ENCODE data around the gene MARCHF6. TPM values are rescaled to one million over a fixed set of nuclear protein-coding genes. Genes with fewer than 3 reads are reported as not detected.

MARCHF6 gene
- polyA plus RNA-seq, 1 of the 3 experiments (the other 2 are of a cell fraction), result 52.4 TPM

DNA sequence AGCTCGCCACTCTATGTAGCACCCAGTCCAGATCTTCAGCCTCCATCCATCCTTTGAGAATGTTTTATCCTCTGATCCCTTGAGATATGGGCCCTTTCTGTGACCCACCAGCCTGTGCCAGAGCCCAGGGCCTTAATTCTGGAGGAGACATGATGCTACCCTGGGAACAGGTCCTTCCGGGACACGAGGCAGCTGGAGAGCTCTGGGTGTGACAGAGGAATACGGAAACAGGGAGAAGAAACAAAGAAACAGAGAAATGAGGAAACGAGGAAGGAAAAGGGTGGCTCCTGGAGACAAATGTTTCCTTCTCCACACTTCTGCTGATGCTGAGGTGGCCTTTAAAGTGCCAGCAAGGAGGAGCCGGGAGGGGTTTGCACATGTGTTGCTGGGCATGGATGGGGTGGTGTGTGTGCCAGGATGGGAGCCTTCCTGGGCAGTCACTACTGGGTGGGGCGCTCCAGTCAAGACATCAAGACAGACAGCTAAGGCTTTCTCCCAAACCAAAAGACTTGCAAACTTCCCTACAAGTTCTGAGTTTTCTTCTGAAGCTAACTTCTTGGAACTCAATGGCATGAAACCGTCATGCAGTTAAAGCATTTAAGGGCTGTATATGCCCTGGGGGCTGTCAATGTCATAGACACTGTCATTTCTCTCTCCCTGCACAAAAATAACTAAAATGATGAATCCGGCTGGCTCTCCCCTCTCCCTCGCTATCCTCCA is 22.8 kb upstream of the MARCHF6 start:
- Histone ChIP-seq H3K27me3 (ENCODE audit: insufficient read depth) (no peaks in the 10 kb centered on the region), H3K27ac (ENCODE audit: low read depth in 2 of 2, low read length in 1 of 2) (peak overlapping the region; percentile 18 to 72; a peak in 3 of 4 replicates), H2AFZ (ENCODE audit: low read depth) (no peak overlapping the region), H3K4me3 (ENCODE audit: low read depth in 2 of 2, low read length in 1 of 2) (no peak overlapping the region), H3K4me1 (ENCODE audit: control insufficient read depth in 1 of 2, insufficient read depth in 2 of 2, low read depth in 1 of 2, low read length in 1 of 2) (peaks cover 0 to 24% of the 10 kb centered on the region in 2 experiments; a peak in 3 of 4 replicates), H3K36me3 (replicated peaks in 1 of 2; ENCODE audit: control insufficient read depth in 1 of 2, insufficient read depth in 2 of 2, low read length in 1 of 2) (no peaks in the 10 kb centered on the region), H3K4me2 (peak overlapping the region; percentile 55; the same call in 1 of the 2 replicates), H3K79me2 (ENCODE audit: insufficient read depth) (no peaks in the 10 kb centered on the region), H3K9me3 (no peaks in the 10 kb centered on the region), H3K9me2 (no peaks in the 10 kb centered on the region), H4K20me1 (ENCODE audit: insufficient read depth) (no peaks in the 10 kb centered on the region), H3K9ac (no peak overlapping the region), H3F3A (replicated peaks; ENCODE audit: insufficient read depth) (no peaks in the 10 kb centered on the region)
- ChIA-PET CTCF (interaction anchor here (1.3 to 2.3 kb wide), 4 partner anchors 26 to 94 kb away, joined by 3 to 7 read pairs (median 4); no protein-coding TSS in a partner anchor), POLR2A (interaction anchor here (1.9 kb wide), 1 partner anchor 22 kb away, joined by 16 read pairs; the partner anchor contains the start of gene MARCHF6)
- DNase-seq, result no peak
- 92% methylated on average over 8 of the region's 10 CpGs for WGBS (ENCODE audit: low lambda C conversion rate)
- no peak for TF ChIP-seq SMC3 (IDR thresholded peaks at IDR 0.05; ENCODE audit: low read depth, low read length)
- no peak for TF ChIP-seq TCF12 (IDR thresholded peaks at IDR 0.05)
- TF ChIP-seq RAD21 (IDR thresholded peaks at IDR 0.05; ENCODE audit: low read length), result no peak
- no peak for TF ChIP-seq NFIC (IDR thresholded peaks at IDR 0.05; ENCODE audit: borderline replicate concordance)
- TF ChIP-seq, protein P1, sequence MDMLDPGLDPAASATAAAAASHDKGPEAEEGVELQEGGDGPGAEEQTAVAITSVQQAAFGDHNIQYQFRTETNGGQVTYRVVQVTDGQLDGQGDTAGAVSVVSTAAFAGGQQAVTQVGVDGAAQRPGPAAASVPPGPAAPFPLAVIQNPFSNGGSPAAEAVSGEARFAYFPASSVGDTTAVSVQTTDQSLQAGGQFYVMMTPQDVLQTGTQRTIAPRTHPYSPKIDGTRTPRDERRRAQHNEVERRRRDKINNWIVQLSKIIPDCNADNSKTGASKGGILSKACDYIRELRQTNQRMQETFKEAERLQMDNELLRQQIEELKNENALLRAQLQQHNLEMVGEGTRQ (IDR thresholded peaks at IDR 0.05; ENCODE audit: borderline replicate concordance, low read depth, low read length), result no peak
- TF ChIP-seq RFX5 (IDR thresholded peaks at IDR 0.05; ENCODE audit: low read length), result no peak

DNA sequence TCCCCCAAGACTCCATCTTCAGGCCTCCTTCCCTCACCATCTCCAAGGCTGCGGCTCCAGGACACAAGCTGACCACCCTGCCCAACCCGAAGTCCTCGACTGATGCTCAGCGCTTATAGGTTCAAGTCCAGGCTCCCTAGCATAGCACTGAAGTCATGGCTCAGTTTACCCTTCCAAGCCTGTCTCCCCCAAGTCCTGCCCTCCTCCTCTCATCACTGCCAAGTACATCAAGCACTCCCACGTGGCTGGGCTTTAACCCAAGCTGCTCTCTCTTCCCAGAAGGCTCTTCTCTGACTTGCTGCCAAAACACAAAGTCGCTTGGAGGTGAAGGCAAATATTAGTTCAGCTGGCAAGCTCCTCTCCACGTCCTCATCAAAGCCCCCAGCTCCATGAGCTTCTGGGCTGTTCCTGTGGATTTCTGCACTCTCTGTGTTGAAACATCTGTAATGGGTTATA is 22.1 kb upstream of the MARCHF6 start:
- Histone ChIP-seq H3K27ac (ENCODE audit: low read depth in 2 of 2, low read length in 1 of 2) (no peak overlapping the region), H3K9ac (no peak overlapping the region), H3K4me3 (ENCODE audit: low read depth in 2 of 2, low read length in 1 of 2) (no peak overlapping the region), H3K4me2 (no peak overlapping the region; the same call in 1 of the 2 replicates), H3K4me1 (ENCODE audit: control insufficient read depth in 1 of 2, insufficient read depth in 2 of 2, low read depth in 1 of 2, low read length in 1 of 2) (peaks cover 0 to 24% of the 10 kb centered on the region in 2 experiments; a peak in 3 of 4 replicates), H3F3A (replicated peaks; ENCODE audit: insufficient read depth) (no peaks in the 10 kb centered on the region), H3K27me3 (ENCODE audit: insufficient read depth) (no peaks in the 10 kb centered on the region), H3K9me2 (no peaks in the 10 kb centered on the region), H3K79me2 (ENCODE audit: insufficient read depth) (no peaks in the 10 kb centered on the region), H3K36me3 (replicated peaks in 1 of 2; ENCODE audit: control insufficient read depth in 1 of 2, insufficient read depth in 2 of 2, low read length in 1 of 2) (no peaks in the 10 kb centered on the region), H2AFZ (ENCODE audit: low read depth) (no peak overlapping the region), H3K9me3 (no peaks in the 10 kb centered on the region), H4K20me1 (ENCODE audit: insufficient read depth) (no peaks in the 10 kb centered on the region)
- no peak for DNase-seq
- ChIA-PET POLR2A (interaction anchor here (1.9 kb wide), 1 partner anchor 22 kb away, joined by 16 read pairs; the partner anchor contains the start of gene MARCHF6), CTCF (interaction anchor here (1.7 to 1.9 kb wide), 2 partner anchors 26 to 93 kb away, joined by 3 to 4 read pairs; no protein-coding TSS in a partner anchor)
- WGBS (ENCODE audit: low lambda C conversion rate), result 68% methylated on average over 7 of the region's 7 CpGs
- TF ChIP-seq, protein P1 (IDR thresholded peaks at IDR 0.05; ENCODE audit: borderline replicate concordance, low read depth, low read length), result no peak
- TF ChIP-seq EZH2phosphoT487 (IDR thresholded peaks at IDR 0.05; ENCODE audit: borderline replicate concordance, low read depth) (no peak), GABPA (IDR thresholded peaks at IDR 0.05; ENCODE audit: low read depth) (no peak), POLR2AphosphoS5 (IDR thresholded peaks at IDR 0.05; ENCODE audit: low read depth, low read length) (no peak), ELF1 (IDR thresholded peaks at IDR 0.05) (no peak)
- TF ChIP-seq, protein P2, sequence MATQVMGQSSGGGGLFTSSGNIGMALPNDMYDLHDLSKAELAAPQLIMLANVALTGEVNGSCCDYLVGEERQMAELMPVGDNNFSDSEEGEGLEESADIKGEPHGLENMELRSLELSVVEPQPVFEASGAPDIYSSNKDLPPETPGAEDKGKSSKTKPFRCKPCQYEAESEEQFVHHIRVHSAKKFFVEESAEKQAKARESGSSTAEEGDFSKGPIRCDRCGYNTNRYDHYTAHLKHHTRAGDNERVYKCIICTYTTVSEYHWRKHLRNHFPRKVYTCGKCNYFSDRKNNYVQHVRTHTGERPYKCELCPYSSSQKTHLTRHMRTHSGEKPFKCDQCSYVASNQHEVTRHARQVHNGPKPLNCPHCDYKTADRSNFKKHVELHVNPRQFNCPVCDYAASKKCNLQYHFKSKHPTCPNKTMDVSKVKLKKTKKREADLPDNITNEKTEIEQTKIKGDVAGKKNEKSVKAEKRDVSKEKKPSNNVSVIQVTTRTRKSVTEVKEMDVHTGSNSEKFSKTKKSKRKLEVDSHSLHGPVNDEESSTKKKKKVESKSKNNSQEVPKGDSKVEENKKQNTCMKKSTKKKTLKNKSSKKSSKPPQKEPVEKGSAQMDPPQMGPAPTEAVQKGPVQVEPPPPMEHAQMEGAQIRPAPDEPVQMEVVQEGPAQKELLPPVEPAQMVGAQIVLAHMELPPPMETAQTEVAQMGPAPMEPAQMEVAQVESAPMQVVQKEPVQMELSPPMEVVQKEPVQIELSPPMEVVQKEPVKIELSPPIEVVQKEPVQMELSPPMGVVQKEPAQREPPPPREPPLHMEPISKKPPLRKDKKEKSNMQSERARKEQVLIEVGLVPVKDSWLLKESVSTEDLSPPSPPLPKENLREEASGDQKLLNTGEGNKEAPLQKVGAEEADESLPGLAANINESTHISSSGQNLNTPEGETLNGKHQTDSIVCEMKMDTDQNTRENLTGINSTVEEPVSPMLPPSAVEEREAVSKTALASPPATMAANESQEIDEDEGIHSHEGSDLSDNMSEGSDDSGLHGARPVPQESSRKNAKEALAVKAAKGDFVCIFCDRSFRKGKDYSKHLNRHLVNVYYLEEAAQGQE (IDR thresholded peaks at IDR 0.05; ENCODE audit: low read depth, low read length), result no peak

All from SK-N-SH (cell line).